GM10266 (cell line): ENCODE measurements around the gene TBC1D1.

Experiments
- DNase-seq: peaks from one replicate; pipeline ENCODE4 v3.0.0; 2012; ENCODE audit errors: extremely low spot score
- TF ChIP-seq, protein P1 (sequence below): IDR thresholded peaks from 2 replicates; pipeline ENCODE4 v1.5.1; 2012; ENCODE audit warnings: mild to moderate bottlenecking, low read depth; ENCODE audit not compliant: control insufficient read depth, insufficient read depth; ENCODE audit errors: missing control alignments

TBC1D1 gene

DNA sequence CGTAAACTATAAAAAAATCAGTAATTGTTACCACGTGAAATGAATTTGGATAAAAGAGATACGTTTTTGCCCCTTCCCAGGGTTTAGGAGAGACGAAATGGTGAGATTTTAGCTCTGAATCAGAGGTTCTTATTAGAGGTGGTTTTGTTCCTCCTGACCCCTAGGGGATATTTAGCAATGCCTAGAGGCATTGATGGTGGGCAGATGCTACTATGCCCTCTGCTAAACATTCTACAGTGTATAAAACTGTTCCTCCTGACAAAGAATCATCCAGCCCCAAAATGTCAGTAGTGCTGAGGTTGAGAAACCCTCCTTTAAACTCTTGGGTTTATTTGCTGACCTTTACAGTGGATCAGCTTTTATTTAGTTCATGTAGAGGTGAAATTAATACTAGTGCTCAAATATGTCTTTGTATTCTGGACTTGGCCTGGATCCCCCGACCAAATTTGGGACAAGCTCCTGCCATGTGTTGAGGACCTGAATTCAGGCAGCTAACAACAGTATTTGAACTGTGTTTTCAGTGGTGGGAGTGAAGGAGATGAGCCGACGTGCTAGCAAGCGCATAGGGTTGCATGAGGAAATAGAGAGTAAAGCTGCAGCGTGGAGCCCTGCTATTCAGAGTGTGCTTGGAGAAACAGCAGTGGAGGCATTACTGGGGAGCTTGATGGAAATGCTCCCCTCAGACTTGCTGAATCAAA lies 195.4 kb downstream of the TBC1D1 start:
- no peak for DNase-seq
- TF ChIP-seq, protein P1, sequence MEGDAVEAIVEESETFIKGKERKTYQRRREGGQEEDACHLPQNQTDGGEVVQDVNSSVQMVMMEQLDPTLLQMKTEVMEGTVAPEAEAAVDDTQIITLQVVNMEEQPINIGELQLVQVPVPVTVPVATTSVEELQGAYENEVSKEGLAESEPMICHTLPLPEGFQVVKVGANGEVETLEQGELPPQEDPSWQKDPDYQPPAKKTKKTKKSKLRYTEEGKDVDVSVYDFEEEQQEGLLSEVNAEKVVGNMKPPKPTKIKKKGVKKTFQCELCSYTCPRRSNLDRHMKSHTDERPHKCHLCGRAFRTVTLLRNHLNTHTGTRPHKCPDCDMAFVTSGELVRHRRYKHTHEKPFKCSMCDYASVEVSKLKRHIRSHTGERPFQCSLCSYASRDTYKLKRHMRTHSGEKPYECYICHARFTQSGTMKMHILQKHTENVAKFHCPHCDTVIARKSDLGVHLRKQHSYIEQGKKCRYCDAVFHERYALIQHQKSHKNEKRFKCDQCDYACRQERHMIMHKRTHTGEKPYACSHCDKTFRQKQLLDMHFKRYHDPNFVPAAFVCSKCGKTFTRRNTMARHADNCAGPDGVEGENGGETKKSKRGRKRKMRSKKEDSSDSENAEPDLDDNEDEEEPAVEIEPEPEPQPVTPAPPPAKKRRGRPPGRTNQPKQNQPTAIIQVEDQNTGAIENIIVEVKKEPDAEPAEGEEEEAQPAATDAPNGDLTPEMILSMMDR, result no peak

GRCh38 chr4:38086849-38087226 lies 196.0 kb downstream of the TBC1D1 start:
- no peak for DNase-seq
- TF ChIP-seq, protein P1, result no peak

DNA sequence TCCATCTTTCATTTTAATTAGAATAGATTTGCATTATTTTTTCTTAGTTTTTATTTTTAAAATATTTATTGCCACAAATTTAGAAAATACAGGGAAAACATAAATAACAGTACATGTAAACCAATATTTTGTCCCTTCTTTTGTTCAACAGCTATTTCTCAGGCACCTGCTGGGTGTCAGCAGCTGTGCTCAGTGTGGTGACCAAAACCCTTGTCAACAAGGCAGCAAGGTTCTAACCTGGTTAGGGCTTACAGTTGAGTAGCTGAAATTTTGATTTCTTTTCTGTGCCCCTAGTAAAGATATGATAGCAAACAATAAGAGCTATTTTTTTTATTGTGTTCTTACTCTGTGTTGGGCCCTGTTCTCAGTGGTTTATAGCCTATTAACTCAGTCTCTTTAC lies 197.4 kb downstream of the TBC1D1 start:
- TF ChIP-seq, protein P1, result no peak

DNA sequence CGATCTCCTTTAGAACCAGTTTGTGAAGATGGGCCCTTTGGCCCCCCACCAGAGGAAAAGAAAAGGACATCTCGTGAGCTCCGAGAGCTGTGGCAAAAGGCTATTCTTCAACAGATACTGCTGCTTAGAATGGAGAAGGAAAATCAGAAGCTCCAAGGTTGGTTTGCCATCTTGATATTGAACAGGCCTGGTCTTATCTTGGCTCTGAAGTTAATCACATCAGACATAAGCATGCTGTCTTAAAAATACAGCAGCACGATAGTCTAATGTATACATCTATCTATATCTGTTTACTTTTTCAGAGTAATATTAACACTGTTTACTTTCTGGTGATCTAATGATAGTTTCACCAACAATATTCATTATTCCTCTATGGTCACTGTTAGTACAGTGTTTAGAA lies 199.1 kb downstream of the TBC1D1 start:
- DNase-seq, result no peak

More for the DNA sequence above, 197.4 kb downstream of the TBC1D1 start:
- DNase-seq, result no peak

DNA sequence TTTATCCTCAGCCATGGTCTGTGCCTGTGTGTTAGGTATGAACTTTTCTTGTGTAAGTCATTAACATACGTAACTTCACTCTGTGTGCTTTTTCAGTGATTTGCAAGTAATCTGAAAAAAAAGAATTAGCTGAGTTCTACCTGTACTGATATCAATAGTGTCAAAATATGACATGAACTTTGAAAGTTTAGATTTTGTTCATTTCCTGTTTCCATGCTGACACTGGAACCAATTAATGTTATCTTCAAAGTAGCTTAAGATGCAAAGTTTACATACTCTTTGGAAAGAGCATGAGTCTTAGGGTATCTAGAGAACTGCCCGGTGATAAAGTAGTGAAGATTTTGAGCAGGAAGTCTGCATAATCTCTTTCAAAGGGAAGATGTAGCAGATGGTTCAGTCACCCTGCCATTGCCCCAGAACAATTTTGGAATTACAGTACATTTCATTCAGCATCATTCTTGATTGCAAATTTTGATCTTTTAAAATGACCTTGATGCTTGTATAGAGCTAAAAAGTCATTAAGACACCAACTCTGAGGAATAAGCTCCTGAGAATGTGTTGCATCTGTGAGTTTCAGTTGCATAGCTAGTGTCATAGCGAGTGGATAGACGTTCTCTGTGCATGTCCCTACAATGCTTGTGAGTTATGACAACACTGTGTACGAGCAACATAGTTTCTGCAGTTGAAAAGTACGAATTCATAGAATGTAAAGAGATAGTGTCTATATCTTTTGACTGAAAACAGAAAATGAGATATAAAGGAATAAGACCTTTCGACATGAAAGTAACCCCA lies 199.8 kb downstream of the TBC1D1 start:
- DNase-seq, result no peak
- TF ChIP-seq, protein P1, result no peak

More for the DNA sequence above, 199.1 kb downstream of the TBC1D1 start:
- TF ChIP-seq, protein P1, result no peak

DNA sequence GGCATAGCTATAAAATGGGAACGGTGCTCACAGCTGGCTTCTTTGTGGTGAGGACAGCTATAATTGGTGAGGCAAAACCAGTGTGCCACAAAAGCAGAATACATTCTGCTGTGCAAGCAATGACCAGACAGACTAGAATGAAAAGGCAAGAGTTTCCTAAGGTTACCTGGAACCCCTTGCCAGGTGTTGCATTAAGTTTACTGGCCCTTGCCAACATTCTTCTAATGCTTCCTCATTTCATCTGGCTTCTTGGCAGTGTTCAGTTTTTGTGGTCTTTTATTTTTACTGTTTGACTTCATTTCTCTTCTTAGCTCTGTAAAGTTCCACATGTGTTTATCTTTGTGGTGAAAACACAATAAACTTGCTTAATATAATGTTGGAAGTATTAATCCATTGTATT lies 200.8 kb downstream of the TBC1D1 start:
- TF ChIP-seq, protein P1, result no peak
- DNase-seq, result no peak

- TF ChIP-seq, protein P1, result no peak
Measured at GRCh38 chr4:38092701-38093100, 201.8 kb downstream of the TBC1D1 start.

More at GRCh38 chr4:38092701-38093100, 201.8 kb downstream of the TBC1D1 start:
- DNase-seq, result no peak
